ENCODE data around the gene DDTL. TPM values are rescaled to one million over a fixed set of nuclear protein-coding genes. Genes with fewer than 3 reads are reported as not detected.

DDTL gene
- total and polyA plus RNA-seq, 9 of the 15 experiments (the other 6 are each of a cell fraction or from before 2014, with no cell fraction given) = 0.05 to 1.7 (median 0.59) TPM; not detected in 4

DNA sequence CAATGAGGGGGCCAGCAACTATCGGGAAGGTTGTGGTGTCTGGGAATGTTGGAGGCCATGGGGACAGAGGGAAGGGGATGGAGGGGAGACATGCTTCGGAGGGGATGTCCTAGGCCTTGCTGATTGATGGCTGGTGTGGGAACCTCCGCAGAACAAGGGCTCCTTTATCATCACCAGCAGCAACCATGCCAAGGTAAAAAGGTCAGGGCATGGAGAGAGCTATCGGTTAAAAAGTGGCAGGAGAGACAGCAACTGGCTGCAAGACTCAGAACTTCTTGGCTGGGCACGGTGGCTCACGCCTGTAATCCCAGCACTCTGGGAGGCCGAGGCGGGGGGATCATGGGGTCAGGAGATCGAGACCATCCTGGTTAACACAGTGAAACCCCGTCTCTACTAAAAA is 35.6 kb downstream of the DDTL start:
- in situ Hi-C loops (cut with MboI) (no loop called here), intact Hi-C loops (cut with micrococcal nuclease) (no loop called here)
- POLR2A ChIA-PET = interaction anchor here (0.6 kb wide), 1 partner anchor 8 kb away, joined by 3 read pairs; no protein-coding TSS in a partner anchor
- no peaks in the 10 kb centered on the region for H3K79me2 ChIP-seq (ENCODE audit: control insufficient read depth, insufficient read depth, low read length)
- H3K36me3 ChIP-seq (ENCODE audit: control insufficient read depth, insufficient read depth, low read length) = no peaks in the 10 kb centered on the region
- ATAC-seq (no peak), DNase-seq (ENCODE audit: extremely low read depth in 1 of 4, low spot score in 3 of 4) (no peak), FAIRE-seq (no peak)
- H3K4me1 ChIP-seq (replicated peaks in 1 of 2; ENCODE audit: control insufficient read depth in 2 of 2, insufficient read depth in 2 of 2, low read length in 2 of 2) = peaks cover 0 to 9% of the 10 kb centered on the region in 2 experiments; a peak in 2 of 5 replicates
- H4K20me1 ChIP-seq (replicated peaks; ENCODE audit: control insufficient read depth, insufficient read depth, low read length) = no peaks in the 10 kb centered on the region
- no peak overlapping the region for H2AFZ ChIP-seq (ENCODE audit: low read depth, low read length)
- no peaks in the 10 kb centered on the region for H3K27me3 ChIP-seq (ENCODE audit: control insufficient read depth in 2 of 2, insufficient read depth in 2 of 2, low read length in 2 of 2)
- H3K27ac ChIP-seq (ENCODE audit: extremely low read depth, low read depth, low read length) = no peak overlapping the region
- no peak overlapping the region for H3K9ac ChIP-seq (ENCODE audit: insufficient read depth in 1 of 2, low read depth in 2 of 2, low read length in 2 of 2)
- H3K4me3 ChIP-seq = no peak overlapping the region
- H3K4me2 ChIP-seq (ENCODE audit: insufficient read depth, low read length) = no peak overlapping the region
- TF ChIP-seq ZFP30 (CRISPR knock-in tag; IDR thresholded peaks at IDR 0.05; ENCODE audit: borderline replicate concordance) (no peak), KDM4B (IDR thresholded peaks at IDR 0.05; ENCODE audit: borderline replicate concordance in 2 of 2, low read depth in 1 of 2) (no peak), GATAD2A (IDR thresholded peaks at IDR 0.05) (no peak), DPF2 (IDR thresholded peaks at IDR 0.05) (no peak), ZBTB7A (IDR thresholded peaks at IDR 0.05; ENCODE audit: borderline replicate concordance, control insufficient read depth, low read depth, low read length) (no peak), FUS (optimal IDR thresholded peaks at IDR 0.05; ENCODE audit: low read depth, low read length) (no peak), BHLHE40 (IDR thresholded peaks at IDR 0.05; ENCODE audit: low read length) (no peak), ZBTB1 (CRISPR knock-in tag; IDR thresholded peaks at IDR 0.05; ENCODE audit: borderline replicate concordance, low read depth) (no peak), GTF2A2 (tag; IDR thresholded peaks at IDR 0.05) (no peak), ZNF280B (CRISPR knock-in tag; IDR thresholded peaks at IDR 0.05) (no peak), ZNF274 (IDR thresholded peaks at IDR 0.05; ENCODE audit: borderline replicate concordance, low read depth, low read length) (no peak), ID3 (CRISPR knock-in tag; IDR thresholded peaks at IDR 0.05) (no peak), ID3 (tag; IDR thresholded peaks at IDR 0.05) (no peak), RAD51 (IDR thresholded peaks at IDR 0.05; ENCODE audit: borderline replicate concordance, low read depth) (no peak), PCBP2 (IDR thresholded peaks at IDR 0.05; ENCODE audit: low read depth, low read length, poor library complexity, severe bottlenecking) (no peak)
- TF ChIP-seq, protein P1, sequence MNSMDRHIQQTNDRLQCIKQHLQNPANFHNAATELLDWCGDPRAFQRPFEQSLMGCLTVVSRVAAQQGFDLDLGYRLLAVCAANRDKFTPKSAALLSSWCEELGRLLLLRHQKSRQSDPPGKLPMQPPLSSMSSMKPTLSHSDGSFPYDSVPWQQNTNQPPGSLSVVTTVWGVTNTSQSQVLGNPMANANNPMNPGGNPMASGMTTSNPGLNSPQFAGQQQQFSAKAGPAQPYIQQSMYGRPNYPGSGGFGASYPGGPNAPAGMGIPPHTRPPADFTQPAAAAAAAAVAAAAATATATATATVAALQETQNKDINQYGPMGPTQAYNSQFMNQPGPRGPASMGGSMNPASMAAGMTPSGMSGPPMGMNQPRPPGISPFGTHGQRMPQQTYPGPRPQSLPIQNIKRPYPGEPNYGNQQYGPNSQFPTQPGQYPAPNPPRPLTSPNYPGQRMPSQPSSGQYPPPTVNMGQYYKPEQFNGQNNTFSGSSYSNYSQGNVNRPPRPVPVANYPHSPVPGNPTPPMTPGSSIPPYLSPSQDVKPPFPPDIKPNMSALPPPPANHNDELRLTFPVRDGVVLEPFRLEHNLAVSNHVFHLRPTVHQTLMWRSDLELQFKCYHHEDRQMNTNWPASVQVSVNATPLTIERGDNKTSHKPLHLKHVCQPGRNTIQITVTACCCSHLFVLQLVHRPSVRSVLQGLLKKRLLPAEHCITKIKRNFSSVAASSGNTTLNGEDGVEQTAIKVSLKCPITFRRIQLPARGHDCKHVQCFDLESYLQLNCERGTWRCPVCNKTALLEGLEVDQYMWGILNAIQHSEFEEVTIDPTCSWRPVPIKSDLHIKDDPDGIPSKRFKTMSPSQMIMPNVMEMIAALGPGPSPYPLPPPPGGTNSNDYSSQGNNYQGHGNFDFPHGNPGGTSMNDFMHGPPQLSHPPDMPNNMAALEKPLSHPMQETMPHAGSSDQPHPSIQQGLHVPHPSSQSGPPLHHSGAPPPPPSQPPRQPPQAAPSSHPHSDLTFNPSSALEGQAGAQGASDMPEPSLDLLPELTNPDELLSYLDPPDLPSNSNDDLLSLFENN (IDR thresholded peaks at IDR 0.05; ENCODE audit: low read depth in 2 of 2, low read length in 2 of 2) = no peak
- no TSS peak for BruUV-seq (replicated peaks)
- WGBS (ENCODE audit: insufficient coverage, low coverage, missing lambda C conversion rate) = 40% methylated on average over 8 of the region's 10 CpGs
- CTCF ChIA-PET (ENCODE audit: low intra/inter-chr PET ratio) = no interaction called here
- no peaks in the 10 kb centered on the region for H3K9me3 ChIP-seq (replicated peaks; ENCODE audit: control insufficient read depth, insufficient read depth, low read depth, low read length)
- no peaks in the 10 kb centered on the region for H3K9me1 ChIP-seq (ENCODE audit: control insufficient read depth, insufficient read depth, low read length)
